Cardiac fibroblast (primary cell): ENCODE results near the gene ADAM22.

ENCODE experiments used
- DNase-seq, 2 donors: peaks; one replicate each; pipeline versions ENCODE4 v3.0.0 to v3.0.0-alpha.2; 2010; ENCODE audit warnings: low read depth in 2 of 2
- H3K4me3 ChIP-seq, 2 donors: replicated peaks in 1 of 2; 1 replicate in 1 of 2; 2 replicates in 1 of 2; pipeline ENCODE4 v1.5.1; 2011; ENCODE audit warnings: low read depth in 2 of 2, low read length in 2 of 2, mild to moderate bottlenecking in 2 of 2, moderate library complexity in 1 of 2
- TF ChIP-seq, protein P1 (sequence below): IDR thresholded peaks from one replicate; pipeline ENCODE4 v1.5.1; 2011; ENCODE audit warnings: low read depth, mild to moderate bottlenecking, low read length, inconsistent platforms

The ADAM22 gene

GRCh38 chr7:88111954-88112471 is 178.0 kb downstream of the ADAM22 start:
- no peak for DNase-seq
- TF ChIP-seq, protein P1, sequence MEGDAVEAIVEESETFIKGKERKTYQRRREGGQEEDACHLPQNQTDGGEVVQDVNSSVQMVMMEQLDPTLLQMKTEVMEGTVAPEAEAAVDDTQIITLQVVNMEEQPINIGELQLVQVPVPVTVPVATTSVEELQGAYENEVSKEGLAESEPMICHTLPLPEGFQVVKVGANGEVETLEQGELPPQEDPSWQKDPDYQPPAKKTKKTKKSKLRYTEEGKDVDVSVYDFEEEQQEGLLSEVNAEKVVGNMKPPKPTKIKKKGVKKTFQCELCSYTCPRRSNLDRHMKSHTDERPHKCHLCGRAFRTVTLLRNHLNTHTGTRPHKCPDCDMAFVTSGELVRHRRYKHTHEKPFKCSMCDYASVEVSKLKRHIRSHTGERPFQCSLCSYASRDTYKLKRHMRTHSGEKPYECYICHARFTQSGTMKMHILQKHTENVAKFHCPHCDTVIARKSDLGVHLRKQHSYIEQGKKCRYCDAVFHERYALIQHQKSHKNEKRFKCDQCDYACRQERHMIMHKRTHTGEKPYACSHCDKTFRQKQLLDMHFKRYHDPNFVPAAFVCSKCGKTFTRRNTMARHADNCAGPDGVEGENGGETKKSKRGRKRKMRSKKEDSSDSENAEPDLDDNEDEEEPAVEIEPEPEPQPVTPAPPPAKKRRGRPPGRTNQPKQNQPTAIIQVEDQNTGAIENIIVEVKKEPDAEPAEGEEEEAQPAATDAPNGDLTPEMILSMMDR: no peak
- H3K4me3 ChIP-seq: no peak overlapping the region

DNA sequence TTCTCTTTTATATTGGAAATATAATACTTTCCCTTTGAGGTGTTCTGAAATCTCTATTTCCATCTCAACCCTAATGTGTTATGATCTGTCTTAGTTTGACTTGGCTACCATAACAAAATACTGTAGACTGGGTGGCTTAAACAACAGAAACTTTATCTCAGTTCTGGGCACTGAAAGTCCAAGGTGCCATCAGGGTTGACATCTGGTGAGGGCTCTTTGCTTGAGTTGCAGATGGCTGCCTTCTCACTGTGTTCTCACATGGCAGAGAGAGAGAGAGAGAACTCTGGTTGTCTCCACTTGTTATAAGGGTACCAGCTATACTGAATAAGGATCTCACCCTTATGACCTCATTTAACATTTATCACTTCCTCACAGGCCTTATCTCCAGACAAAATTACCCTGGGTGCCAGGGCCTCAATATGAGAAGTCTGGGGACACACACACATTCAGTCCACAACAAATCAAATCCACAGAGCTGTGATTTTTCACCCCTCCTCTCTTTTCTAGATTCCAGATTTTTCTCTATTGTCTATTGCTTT is 181.3 kb downstream of the ADAM22 start:
- TF ChIP-seq, protein P1: no peak
- H3K4me3 ChIP-seq: no peak overlapping the region
- DNase-seq: no peak

- TF ChIP-seq, protein P1: no peak
- no peak overlapping the region for H3K4me3 ChIP-seq
- no peak for DNase-seq
Observed at GRCh38 chr7:88115816-88116215, 181.8 kb downstream of the ADAM22 start.

- TF ChIP-seq, protein P1: no peak
- no peak overlapping the region for H3K4me3 ChIP-seq
- no peak for DNase-seq
Observed at GRCh38 chr7:88116235-88116795, 182.3 kb downstream of the ADAM22 start.

DNA sequence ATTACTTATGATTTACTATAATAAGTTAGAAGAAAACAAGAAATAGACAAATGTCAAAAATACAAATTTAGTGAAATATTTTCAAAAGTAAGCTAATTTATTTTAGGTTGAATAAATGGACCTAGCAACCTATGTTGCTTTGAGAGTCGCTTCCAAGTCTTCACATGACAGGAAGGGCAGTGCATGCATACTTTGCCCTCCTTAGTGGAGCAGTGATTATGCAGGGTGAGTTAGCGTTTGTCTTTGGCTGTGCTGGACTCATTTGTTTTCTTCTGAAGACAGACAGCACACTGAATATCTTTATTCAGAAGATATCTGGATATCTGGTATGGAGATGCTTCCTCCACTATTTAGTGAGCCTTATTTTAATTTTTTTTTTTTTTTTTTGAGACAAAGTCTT is 183.3 kb downstream of the ADAM22 start:
- H3K4me3 ChIP-seq: no peak overlapping the region
- TF ChIP-seq, protein P1: no peak
- DNase-seq: no peak

- no peak for DNase-seq
- H3K4me3 ChIP-seq: no peak overlapping the region
- TF ChIP-seq, protein P1: no peak
Observed at GRCh38 chr7:88121335-88121734, 187.3 kb downstream of the ADAM22 start.
